ENCODE results near the gene ALG12. TPM values are rescaled to one million over a fixed set of nuclear protein-coding genes. Genes with fewer than 3 reads are reported as not detected.

Gene ALG12
- total and polyA plus RNA-seq, 2 donors from 2014 or later = 27.2 to 28.4 TPM

DNA sequence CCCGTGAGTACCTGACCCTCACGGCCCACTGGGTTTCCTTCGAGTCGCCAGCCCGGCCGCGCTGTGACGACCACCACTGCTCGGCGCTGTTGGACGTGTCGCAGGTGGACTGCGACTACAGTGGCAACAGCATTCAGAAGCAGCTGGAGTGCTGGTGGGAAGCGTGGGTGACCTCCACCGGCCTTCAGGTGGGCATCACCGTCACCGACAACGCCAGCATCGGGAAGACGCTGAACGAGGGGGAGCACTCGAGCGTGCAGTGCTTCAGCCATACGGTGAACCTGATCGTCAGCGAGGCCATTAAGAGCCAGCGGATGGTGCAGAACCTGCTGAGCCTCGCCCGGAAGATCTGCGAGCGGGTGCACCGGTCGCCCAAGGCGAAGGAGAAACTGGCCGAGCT, 32.4 kb downstream of the ALG12 start:
- no peaks in the 10 kb centered on the region for H3K4me1 ChIP-seq (ENCODE audit: control insufficient read depth in 2 of 3, insufficient read depth in 2 of 3, low read depth in 1 of 3, low read length in 3 of 3)
- no peak overlapping the region for H3K9ac ChIP-seq (ENCODE audit: low read length in 3 of 3)
- DNase-seq = no peak
- no peaks in the 10 kb centered on the region for H3K27me3 ChIP-seq (ENCODE audit: control insufficient read depth, insufficient read depth, low read length)
- TF ChIP-seq, protein P1, sequence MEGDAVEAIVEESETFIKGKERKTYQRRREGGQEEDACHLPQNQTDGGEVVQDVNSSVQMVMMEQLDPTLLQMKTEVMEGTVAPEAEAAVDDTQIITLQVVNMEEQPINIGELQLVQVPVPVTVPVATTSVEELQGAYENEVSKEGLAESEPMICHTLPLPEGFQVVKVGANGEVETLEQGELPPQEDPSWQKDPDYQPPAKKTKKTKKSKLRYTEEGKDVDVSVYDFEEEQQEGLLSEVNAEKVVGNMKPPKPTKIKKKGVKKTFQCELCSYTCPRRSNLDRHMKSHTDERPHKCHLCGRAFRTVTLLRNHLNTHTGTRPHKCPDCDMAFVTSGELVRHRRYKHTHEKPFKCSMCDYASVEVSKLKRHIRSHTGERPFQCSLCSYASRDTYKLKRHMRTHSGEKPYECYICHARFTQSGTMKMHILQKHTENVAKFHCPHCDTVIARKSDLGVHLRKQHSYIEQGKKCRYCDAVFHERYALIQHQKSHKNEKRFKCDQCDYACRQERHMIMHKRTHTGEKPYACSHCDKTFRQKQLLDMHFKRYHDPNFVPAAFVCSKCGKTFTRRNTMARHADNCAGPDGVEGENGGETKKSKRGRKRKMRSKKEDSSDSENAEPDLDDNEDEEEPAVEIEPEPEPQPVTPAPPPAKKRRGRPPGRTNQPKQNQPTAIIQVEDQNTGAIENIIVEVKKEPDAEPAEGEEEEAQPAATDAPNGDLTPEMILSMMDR (IDR thresholded peaks at IDR 0.05; ENCODE audit: borderline replicate concordance, extremely low read depth, insufficient read depth) = no peak
- no peak overlapping the region for H3K4me3 ChIP-seq (ENCODE audit: low read length in 3 of 3)
- H3K9me3 ChIP-seq (ENCODE audit: control insufficient read depth in 2 of 3, insufficient read depth in 1 of 3, low read length in 3 of 3) = peaks cover 0 to 6% (median 0%) of the 10 kb centered on the region in 3 donors
- H3K36me3 ChIP-seq (ENCODE audit: control insufficient read depth in 2 of 3, insufficient read depth in 3 of 3, low read length in 3 of 3) = peaks cover 7 to 17% (median 10%) of the 10 kb centered on the region in 3 donors
- no peak overlapping the region for H3K27ac ChIP-seq (ENCODE audit: low read depth in 2 of 2, low read length in 2 of 2)
- FAIRE-seq = no peak
- intact Hi-C loops (cut with DNase I) = no loop called here

DNA sequence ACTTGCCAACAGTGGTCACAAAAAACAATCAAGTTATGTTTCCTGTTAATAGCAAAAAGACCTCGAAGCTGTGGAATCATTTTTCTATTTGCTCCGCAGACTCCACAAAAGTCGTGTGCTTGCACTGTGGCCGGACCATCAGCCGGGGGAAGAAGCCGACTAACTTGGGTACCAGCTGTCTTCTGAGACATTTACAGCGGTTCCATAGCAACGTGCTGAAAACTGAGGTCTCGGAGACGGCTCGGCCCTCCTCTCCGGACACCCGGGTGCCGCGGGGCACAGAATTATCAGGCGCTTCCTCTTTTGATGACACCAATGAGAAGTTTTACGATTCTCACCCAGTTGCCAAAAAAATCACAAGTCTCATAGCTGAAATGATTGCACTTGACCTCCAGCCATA, 33.0 kb downstream of the ALG12 start:
- no peaks in the 10 kb centered on the region for H3K27me3 ChIP-seq (ENCODE audit: control insufficient read depth, insufficient read depth, low read length)
- TF ChIP-seq, protein P1 (IDR thresholded peaks at IDR 0.05; ENCODE audit: borderline replicate concordance, extremely low read depth, insufficient read depth) = no peak
- H3K4me3 ChIP-seq (ENCODE audit: low read length in 3 of 3) = no peak overlapping the region
- H3K9ac ChIP-seq (ENCODE audit: low read length in 3 of 3) = no peak overlapping the region
- DNase-seq = no peak
- no peak overlapping the region for H3K27ac ChIP-seq (ENCODE audit: low read depth in 2 of 2, low read length in 2 of 2)
- H3K9me3 ChIP-seq (ENCODE audit: control insufficient read depth in 2 of 3, insufficient read depth in 1 of 3, low read length in 3 of 3) = peaks cover 0 to 3% (median 0%) of the 10 kb centered on the region in 3 donors
- peaks cover 7 to 17% (median 10%) of the 10 kb centered on the region in 3 donors for H3K36me3 ChIP-seq (ENCODE audit: control insufficient read depth in 2 of 3, insufficient read depth in 3 of 3, low read length in 3 of 3)
- FAIRE-seq = no peak
- intact Hi-C loops (cut with DNase I) = no loop called here
- no peaks in the 10 kb centered on the region for H3K4me1 ChIP-seq (ENCODE audit: control insufficient read depth in 2 of 3, insufficient read depth in 2 of 3, low read depth in 1 of 3, low read length in 3 of 3)

DNA sequence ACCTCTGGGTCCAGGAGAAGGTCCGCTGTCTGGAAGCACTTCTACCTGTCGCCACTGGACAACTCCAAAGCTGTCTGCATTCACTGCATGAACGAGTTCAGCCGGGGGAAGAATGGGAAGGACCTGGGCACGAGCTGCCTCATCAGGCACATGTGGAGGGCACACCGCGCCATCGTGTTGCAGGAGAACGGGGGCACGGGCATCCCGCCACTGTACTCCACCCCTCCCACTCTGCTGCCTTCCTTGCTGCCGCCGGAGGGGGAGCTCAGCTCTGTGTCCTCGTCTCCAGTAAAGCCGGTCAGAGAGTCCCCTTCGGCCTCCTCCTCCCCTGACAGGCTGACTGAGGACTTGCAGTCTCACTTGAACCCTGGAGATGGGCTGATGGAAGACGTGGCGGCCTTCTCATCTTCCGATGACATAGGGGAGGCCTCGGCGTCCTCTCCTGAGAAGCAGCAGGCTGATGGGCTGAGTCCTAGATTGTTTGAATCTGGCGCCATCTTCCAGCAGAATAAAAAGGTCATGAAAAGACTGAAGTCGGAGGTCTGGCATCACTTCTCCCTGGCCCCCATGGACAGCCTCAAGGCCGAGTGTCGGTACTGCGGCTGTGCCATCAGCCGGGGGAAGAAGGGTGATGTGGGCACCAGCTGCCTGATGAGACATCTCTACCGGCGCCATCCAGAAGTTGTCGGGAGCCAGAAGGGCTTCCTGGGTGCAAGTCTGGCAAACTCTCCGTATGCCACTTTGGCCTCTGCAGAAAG, 33.6 kb downstream of the ALG12 start:
- H3K4me1 ChIP-seq (ENCODE audit: control insufficient read depth in 2 of 3, insufficient read depth in 2 of 3, low read depth in 1 of 3, low read length in 3 of 3) = no peaks in the 10 kb centered on the region
- DNase-seq = no peak
- peaks cover 7 to 17% (median 10%) of the 10 kb centered on the region in 3 donors for H3K36me3 ChIP-seq (ENCODE audit: control insufficient read depth in 2 of 3, insufficient read depth in 3 of 3, low read length in 3 of 3)
- H3K4me3 ChIP-seq (ENCODE audit: low read length in 3 of 3) = no peak overlapping the region
- no peak overlapping the region for H3K27ac ChIP-seq (ENCODE audit: low read depth in 2 of 2, low read length in 2 of 2)
- H3K9me3 ChIP-seq (ENCODE audit: control insufficient read depth in 2 of 3, insufficient read depth in 1 of 3, low read length in 3 of 3) = peaks cover 0 to 3% (median 0%) of the 10 kb centered on the region in 3 donors
- FAIRE-seq = no peak
- TF ChIP-seq, protein P1 (IDR thresholded peaks at IDR 0.05; ENCODE audit: borderline replicate concordance, extremely low read depth, insufficient read depth) = no peak
- H3K9ac ChIP-seq (ENCODE audit: low read length in 3 of 3) = no peak overlapping the region
- no peaks in the 10 kb centered on the region for H3K27me3 ChIP-seq (ENCODE audit: control insufficient read depth, insufficient read depth, low read length)
- intact Hi-C loops (cut with DNase I) = no loop called here
